ENCODE data around the gene TAF3.
A peak's percentile ranks its signal among the peaks of the same experiment; 100 is the strongest.

The TAF3 gene

DNA sequence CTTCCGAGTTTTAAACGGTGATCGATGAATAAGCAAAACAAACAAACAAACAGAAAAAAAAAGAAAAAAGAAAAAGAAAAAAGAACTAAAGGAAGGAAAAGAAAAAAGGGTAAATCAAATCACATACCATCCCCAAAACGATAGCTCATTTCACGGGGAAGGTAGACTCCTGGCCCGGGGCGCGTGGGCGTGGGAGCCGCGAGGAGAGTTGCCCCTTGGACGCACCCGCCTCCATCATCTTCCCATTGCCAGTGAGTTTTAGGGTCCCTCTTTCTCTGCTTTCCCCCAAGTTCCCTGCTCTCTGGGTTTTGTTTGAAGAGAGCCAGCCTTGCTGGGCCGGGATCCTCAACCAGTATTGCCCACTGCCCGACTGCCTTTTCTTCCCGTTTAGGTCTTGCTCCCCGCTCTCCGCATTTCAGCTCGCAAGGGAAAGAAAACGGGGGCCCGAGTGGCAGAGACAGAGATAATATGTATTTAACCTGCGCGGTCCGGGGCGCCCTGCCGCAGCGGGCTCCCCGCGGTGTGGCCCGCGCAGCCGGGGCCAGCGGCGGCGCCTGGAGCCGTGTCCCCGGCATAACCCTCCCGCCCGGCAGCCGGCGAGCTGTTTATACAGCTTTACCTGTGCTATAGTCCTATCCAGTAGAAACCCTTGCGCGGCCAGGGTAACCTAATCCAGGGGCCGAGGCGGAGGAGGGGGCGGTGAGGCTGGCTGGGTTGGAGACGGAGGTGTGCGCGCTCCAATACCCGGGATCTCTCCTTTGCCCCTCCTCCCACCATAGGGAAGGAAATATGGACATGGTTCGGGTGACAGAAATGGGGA lies 230.9 kb downstream of the TAF3 start:
- DNase-seq = peak; percentile 17

DNA sequence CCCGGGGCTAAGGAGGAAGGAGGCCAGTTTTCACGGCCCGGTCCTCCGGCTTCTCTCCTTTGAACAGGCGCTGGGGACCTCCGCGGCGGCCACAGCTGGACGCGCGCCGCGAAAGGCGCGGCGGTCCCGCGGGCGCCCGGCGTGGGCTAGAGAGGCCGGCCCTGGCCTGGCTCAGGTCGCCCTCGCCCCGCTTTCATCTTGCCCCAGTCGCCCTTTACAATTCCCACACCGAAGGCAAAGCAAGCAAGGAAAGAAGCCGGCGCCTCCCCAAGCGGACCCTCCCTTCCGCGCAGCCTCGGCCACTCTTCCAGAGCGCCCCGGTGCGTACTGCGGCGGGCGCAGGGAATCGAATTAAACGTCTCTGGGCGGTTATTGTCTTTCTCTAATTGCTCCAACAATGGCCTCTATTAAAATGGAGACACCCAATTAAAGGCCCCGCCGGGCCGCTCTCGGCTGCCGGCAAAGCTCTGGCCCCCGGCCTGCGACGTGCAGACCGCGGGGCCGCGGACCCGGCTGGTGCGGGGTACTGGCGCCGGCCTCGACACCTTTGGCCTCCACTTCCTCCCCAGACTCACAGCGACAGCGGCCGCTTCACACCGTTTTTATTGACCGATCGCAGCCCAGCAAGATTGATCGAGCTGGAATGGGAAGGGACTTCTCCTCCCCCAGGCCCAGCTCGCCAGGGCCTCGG lies 231.7 kb downstream of the TAF3 start:
- DNase-seq = no peak

DNA sequence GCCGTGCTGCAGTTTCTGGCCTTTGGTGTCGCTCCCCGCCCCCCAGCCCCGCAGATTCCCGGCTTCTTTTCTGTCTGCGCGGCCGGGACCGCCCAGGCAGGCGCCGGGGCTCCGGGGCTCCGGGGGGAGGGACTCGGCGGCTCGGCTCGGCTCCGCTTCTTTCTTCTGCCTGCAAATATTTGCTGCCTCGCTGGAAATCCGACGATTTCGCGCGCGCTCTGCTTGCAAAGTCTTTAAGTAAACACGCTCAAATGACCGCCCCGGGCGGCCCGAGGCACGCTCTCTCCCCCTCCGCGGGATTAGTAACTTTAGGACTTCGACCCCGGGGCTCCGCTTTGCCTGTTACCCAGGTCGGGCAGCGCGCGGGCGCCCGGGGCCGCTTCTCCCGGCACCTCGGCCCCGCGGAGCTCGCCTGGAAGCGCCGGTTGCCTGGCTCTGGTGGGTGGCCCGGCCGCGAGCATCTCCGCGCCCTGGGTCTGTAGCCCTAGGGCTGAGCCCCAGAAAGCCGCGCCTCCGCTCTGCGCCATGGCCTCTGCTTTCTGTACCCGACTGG lies 232.3 kb downstream of the TAF3 start:
- DNase-seq = peak; percentile 50

DNA sequence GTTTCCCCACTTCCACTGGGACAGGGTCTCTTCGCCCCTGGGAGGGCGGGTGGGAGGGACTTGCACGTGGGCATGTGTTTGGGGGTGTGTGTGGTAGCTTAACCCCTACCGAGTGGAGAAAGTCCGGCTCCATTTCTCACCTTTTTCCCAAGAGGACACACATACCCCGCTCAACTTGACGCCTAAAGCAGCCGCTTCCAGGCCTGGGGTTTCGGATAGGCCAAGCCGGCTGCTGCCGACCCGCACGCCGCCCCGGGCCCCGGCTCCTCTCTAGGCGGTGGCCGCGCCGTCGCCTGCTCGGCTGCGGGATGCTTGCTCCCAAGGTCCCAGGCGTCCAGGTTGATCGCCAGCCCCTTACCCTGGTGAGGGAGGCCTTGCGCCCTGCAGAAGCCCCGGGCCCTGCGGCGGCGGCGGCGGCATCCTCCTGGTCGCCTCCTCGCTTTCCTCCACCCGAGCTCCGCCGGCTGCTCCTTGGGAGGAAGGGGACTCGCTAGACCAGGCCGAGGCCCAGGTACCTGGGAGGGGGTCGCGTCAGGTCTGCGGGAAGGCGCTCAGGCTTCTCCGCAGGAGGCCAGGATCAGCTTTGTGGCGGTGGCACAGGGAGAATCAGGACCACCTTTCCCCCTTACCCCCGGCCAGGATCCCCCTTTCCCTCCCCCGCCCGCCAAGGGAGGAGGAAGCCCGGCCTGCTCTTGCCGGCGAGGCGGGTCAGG lies 233.0 kb downstream of the TAF3 start:
- DNase-seq = peak; percentile 25

DNA sequence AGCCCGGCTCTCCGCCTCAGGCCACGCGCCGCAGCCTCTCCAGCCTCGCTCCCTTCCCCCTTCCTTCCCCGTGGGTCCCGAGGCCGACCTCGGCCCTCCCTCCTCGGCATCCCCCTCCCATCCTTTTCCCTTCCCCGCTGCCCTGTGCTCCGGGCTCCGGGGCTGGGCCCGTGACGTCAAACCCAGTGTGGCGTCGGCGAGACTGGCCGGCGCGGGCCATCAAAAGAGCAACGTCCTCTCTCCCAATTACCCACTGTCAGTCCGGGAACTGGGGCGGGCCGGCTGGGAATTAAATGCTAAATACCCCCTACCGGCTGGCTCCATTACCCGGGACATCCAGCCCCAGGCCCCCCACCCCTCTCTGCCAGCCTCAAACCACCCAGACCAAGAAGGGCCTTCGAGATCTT lies 233.5 kb downstream of the TAF3 start:
- no peak for DNase-seq

DNA sequence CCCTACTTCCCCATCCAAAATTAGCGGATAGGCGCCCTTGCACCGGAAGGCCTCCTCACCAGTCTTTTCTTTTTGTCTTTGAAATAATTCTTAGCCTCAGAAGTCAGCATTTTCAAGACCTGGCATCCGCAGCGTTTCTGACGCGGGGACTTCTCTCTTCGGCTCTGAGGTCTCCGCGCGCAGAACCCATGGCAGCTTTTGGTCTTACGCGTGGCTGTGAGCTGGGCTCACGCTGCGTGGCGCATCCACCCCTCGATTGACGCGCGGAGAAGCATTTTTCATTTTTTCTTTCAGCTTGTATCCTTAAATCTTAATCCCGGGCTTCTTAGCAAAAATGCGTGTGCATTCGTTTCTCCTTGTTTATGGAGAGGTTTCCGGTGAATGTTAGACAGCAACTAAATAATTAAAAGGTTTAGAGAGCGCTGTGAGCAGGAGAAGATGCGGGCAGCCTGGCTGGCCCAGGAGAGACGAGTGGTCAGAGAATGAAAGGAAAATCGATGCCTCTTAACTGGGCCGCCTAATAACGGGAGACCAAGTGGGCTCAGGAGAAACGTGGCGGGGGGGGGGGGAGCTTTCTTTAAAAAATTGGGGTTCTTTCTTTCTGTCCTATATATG lies 234.1 kb downstream of the TAF3 start:
- peak; percentile 30 for DNase-seq

DNA sequence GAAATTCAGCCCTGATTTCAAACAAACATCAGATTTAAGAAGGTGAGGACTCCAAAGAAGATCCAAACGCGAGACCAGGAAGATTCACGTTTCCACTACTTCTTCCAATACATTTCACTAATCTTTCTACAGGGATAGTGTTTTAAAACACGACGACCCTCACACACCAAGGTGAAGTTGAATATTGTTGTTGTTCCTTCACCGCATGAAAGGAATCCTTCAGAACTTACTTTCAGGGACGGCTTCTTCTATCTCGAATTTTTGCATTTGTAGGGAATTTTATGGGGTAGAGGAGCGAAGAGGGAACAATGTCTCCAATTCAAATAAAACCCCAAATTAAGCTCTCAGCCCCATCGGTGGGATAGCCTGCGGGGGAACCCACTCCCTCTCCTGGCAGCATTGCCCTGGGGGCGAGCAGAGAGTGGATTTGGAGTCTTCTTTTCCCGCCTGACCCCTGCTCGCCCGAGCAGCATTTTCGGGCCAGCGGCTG lies 234.7 kb downstream of the TAF3 start:
- DNase-seq = no peak

DNA sequence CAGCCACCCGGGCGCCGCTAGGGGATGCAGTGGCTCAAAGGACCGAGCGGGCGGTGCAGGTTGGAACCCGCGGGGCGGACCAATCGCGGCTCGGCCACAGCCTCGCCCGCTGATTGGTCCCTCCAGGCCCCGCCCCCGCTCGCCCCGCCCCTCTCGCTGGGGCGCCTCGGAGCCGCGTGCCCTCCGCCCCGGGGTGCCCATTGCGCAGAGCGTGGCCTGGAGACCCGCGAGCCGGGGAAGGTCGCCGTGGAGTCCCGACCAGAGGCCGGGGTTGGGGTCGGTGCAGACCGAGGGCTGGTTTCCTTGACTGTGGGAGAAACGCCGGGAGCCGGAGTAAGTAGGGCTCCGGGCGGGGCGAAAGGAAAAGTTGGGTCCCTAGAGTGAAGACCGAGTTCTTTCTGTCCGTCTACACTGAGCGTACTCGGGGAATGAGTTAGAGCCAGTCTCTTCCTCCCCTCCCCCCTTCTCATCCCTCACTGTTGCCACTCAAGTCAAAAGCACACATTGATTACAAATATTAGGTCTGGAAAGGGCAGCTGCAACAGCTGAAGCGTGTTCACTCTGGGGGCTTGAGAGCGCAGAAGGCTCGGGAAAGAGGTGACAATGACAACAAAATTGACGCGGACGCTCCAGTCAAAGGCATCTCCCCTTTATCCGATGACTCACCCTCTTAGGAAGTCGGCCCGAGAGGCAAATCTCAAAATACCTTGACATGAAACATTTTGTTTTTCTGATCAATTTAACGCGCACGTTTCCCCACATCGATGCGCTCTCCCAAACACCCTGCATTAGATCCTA lies 235.3 kb downstream of the TAF3 start:
- peak; percentile 98 for DNase-seq

DNA sequence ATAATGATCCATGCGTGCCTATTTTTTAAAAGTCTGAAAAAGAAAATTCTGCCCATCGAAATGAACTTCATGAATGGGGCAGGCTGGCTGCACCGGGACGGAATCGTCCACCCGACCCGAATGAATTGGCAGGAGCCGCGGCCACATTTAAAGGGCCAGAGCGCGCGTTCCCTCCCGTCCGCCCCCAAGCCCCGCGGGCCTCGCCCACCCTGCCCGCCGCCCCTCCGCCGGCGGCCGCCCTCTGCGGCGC lies 235.9 kb downstream of the TAF3 start:
- no peak for DNase-seq

DNA sequence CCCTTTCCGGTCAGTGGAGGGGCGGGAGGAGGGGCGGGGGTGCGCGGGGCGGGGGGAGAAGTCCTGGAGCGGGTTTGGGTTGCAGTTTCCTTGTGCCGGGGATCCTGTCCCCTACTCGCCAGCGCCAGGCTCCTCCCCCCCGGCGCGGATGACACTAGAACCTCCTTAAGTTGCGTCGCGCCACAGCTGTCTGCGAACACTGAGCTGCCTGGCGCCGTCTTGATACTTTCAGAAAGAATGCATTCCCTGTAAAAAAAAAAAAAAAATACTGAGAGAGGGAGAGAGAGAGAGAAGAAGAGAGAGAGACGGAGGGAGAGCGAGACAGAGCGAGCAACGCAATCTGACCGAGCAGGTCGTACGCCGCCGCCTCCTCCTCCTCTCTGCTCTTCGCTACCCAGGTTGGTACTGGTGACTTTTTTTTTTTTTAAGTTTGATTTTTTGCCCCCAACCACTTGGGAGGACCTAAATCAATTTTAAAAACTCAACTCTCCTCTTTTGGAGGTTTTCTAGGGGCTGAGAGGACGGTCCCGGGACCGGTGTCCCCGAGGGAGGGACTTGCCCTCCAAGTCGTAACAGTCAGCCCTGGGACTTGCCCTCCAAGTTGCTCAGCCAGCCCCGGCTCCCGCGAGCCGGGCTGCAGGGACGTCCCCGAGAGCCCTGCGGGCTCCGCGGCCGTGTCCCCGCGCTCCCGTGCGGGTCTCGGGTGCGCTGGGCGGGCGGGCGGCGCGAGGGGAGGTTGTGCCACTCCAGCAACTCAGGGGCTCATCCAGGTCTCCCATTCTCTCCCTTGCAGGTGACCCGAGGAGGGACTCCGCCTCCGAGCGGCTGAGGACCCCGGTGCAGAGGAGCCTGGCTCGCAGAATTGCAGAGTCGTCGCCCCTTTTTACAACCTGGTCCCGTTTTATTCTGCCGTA lies 236.4 kb downstream of the TAF3 start, which contains the start of gene GATA3:
Gene GATA3, plus strand, starts transcription at position 195 of the 914 bp plus-strand sequence. CDS start 968 bp downstream, outside the sequence.
- DNase-seq = peak; percentile 89

DNA sequence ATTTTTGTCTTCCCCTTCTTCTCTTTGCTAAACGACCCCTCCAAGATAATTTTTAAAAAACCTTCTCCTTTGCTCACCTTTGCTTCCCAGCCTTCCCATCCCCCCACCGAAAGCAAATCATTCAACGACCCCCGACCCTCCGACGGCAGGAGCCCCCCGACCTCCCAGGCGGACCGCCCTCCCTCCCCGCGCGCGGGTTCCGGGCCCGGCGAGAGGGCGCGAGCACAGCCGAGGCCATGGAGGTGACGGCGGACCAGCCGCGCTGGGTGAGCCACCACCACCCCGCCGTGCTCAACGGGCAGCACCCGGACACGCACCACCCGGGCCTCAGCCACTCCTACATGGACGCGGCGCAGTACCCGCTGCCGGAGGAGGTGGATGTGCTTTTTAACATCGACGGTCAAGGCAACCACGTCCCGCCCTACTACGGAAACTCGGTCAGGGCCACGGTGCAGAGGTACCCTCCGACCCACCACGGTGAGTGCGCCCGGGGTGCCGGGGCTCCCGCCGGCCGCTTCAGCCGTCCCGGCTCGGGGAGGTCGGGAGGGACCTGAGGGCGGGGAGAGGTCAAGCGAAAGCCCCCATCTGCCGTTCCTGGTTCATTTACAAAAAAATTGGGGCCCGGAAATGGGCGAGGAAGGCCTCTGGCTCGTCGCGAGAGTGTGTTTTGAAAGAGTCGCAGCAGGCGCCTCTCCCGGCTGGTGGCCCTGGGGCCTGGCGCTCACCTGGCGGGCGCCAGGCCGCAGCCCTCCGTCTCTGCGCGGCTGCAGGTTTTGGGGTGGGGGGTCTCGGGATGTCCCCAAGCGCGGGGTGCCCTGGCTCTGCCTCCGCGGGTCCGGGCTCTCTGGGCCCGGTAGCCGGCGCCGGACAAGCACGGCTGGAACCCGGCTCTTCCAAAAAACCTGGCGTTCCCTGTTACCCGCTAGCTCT lies 237.4 kb downstream of the TAF3 start:
- DNase-seq = peak; percentile 62

DNA sequence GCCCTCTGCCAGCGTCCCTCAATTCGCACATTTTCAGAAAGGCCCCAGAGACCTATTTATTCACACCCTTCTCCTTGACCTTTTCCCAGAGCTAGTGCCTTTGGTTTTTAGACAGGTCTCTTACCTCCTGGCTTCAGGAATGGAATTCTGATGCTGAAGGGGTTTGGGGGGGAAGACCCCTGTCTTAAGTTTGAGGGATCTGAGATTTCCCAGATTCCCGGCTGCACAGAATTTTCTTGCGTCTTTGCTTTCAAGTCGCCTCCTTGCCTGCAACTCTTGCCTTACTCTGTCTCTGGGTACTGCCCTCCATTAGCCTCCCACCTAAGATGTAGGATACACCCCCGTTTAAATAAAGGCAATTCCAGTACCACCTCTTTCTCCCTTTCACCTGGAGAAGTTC lies 238.1 kb downstream of the TAF3 start:
- peak; percentile 8 for DNase-seq

DNA sequence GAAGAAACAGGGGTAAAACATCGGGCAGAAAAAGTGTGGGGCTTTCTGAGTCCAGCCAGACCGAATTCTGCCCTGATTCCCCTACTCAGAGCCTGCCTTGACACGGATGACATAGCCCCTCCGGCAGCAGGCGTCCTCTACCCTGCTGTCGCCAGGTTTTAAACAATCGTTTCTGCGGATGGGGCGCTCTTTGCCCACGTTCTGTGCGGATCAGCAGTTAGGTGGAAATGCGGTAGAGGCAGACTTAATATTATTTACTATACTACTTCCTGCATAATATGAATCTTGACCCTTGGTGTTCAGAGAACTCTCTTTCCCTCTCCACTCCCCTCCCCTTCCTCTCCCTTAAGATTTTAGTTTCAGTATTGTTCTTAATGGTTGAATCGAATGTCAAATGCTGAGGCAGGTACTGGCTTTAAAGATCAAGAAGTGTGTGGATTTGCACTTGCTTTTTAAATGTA lies 238.6 kb downstream of the TAF3 start:
- peak; percentile 73 for DNase-seq

DNA sequence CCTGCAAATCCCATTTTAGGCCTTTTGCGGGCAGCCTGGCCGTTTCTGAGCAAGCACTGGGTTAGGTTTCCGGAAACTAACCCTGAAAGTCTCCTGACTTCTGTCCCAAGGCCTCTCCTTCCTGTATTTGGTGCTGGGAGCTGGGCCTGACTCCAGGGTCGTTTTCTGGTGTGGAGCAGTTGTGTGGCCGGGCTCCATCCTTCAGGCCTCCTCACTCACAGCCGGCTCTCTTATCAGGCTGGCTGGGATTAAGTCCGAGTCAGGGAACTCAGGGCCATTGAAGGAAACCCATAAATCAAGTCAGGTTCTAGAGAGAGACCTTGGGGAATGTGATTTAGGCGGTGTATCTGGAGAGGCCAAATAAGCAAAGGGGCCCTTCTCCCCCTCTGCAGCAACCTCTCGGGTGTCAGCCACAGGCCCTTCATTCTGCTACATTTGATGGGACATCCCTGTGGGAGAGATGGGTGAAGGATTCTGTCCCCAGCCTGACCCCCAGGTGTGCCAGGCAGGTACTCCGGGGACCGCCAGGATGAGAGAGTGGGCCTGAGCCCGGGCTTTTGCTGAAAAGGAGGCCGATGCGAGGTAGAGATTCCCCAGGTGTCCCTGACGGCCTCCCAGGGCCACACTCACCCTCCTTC lies 239.4 kb downstream of the TAF3 start:
- no peak for DNase-seq

DNA sequence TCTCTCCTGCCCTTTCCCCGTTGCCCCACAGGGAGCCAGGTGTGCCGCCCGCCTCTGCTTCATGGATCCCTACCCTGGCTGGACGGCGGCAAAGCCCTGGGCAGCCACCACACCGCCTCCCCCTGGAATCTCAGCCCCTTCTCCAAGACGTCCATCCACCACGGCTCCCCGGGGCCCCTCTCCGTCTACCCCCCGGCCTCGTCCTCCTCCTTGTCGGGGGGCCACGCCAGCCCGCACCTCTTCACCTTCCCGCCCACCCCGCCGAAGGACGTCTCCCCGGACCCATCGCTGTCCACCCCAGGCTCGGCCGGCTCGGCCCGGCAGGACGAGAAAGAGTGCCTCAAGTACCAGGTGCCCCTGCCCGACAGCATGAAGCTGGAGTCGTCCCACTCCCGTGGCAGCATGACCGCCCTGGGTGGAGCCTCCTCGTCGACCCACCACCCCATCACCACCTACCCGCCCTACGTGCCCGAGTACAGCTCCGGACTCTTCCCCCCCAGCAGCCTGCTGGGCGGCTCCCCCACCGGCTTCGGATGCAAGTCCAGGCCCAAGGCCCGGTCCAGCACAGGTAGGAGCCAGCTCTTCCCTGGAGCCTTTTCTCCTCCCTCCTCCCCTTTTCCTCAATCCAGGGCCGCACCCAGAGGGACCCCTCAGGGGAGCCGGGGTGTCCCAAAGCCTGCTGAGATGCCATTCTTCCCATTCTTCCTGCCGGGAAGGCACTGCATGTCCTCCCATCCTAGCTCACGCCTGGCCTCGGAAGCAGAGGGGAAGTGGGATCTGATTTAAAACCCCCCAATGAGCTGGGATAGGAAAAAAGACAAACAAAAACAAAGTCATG lies 240.2 kb downstream of the TAF3 start:
- DNase-seq = peak; percentile 18

DNA sequence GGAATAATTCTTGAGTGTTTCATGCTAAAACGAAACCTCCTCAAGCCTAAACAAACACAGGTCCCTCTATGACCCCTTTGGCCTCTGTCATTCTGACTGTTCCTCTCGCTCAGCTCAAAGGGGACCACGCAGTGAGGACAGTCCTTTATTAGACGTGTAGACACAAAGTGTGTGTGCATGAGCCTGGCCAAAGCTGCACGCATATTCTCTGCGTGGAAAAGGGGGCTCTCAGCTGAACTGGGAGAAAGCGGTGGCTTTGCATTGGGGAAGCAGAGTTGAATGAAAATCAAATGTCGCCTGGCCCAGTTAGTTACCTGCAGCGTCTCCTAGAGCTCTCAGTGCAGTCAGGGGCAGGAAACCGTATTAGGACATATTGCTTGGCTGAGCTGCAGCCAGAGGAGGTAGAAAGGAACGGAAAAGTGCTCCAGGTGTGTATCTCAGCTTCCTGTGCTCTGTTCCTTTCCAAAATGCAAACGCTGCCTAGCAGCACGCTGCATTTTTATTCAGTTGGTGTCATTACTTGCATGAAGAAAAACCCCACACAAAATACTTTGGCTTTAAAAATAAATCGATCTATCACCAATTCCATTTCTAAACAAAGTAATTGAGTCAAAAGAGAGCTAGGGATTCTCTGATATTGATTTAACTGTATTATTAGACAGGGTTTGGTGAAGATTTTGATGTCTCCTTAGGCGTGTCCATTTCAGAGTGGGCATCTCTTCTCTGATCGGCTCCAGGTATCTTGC lies 241.1 kb downstream of the TAF3 start:
- DNase-seq = peak; percentile 54

DNA sequence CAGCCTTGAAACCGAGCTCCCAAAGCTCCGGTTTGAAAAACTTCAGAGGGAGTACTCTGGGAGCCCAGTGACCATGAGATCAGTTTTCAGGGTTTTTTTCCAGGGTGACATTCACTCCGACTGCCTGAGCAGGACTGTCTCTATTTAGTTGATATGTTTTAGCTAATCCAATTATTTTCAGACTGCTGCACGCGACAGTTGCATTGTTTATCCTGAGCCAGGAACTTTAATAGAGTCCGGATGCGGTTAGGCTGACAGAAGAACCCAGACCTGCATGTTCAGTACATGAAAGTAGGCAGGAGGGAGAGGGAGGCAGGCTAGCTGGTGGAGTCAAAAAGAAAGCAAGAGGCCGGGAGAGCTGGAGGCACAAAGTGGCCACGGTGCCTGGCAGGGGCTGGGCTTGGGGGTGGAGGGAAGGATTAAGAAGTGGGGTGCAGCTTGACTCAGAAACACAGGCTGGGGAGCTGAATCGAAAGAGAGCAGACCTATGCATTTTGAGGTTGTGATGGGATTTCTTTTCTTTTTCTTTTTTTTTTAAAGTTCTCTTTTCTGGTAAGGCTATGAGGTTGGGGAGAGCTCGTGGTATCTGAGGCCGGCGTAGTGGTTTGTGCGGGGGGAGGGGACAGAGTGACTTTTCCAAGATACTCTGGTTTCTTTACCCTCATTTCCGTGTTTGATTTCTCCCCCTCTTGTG lies 241.9 kb downstream of the TAF3 start:
- peak; percentile 74 for DNase-seq

Measured in CD4-positive, alpha-beta T cell treated with Interleukin-17A for 4 hours (primary cell).